H9 (cell line): ENCODE measurements around the gene FGFR3. TPM values are rescaled to one million over a fixed set of nuclear protein-coding genes. Genes with fewer than 3 reads are reported as not detected.

Experiments
- DNase-seq: peaks from one replicate; pipeline ENCODE4 v3.0.0-alpha.2; 2017
- H2AFZ ChIP-seq: one replicate; pipeline ENCODE4 v1.6.1; 2013; ENCODE audit warnings: mild to moderate bottlenecking, low read length, control low read depth, moderate library complexity
- H2AK5ac ChIP-seq: 2 replicates; pipeline ENCODE4 v1.6.1; 2013; ENCODE audit warnings: low read length, control low read depth, mixed read lengths; ENCODE audit not compliant: insufficient read length
- H2BK120ac ChIP-seq: one replicate; pipeline ENCODE4 v1.6.1; 2013; ENCODE audit warnings: low read depth, mild to moderate bottlenecking, low read length, control low read depth, inconsistent platforms; ENCODE audit not compliant: poor library complexity, severe bottlenecking
- H2BK12ac ChIP-seq: 2 replicates; pipeline ENCODE4 v1.6.1; 2013; ENCODE audit warnings: low read length, control low read depth, mixed read lengths, low read depth; ENCODE audit not compliant: insufficient read length
- H2BK15ac ChIP-seq: 2 replicates; pipeline ENCODE4 v1.6.1; 2013; ENCODE audit warnings: low read depth, low read length, control low read depth
- H2BK20ac ChIP-seq: one replicate; pipeline ENCODE4 v1.6.1; 2013; ENCODE audit warnings: low read depth, mild to moderate bottlenecking, low read length, control low read depth, inconsistent platforms; ENCODE audit not compliant: poor library complexity, severe bottlenecking
- H2BK5ac ChIP-seq: 2 replicates; pipeline ENCODE4 v1.6.1; 2013; ENCODE audit warnings: low read length, control low read depth, mixed read lengths; ENCODE audit not compliant: insufficient read length
- H3K14ac ChIP-seq: 2 replicates; pipeline ENCODE4 v1.6.1; 2013; ENCODE audit warnings: low read length, control low read depth; ENCODE audit not compliant: insufficient read depth
- H3K18ac ChIP-seq: 2 replicates; pipeline ENCODE4 v1.6.1; 2013; ENCODE audit warnings: low read depth, mild to moderate bottlenecking, mixed read lengths, low read length, control low read depth; ENCODE audit not compliant: insufficient read length
- H3K23ac ChIP-seq: 2 replicates; pipeline ENCODE4 v1.6.1; 2013; ENCODE audit warnings: low read length, control low read depth, mixed read lengths, low read depth; ENCODE audit not compliant: insufficient read length
- H3K23me2 ChIP-seq: 2 replicates; pipeline ENCODE4 v1.6.1; 2013; ENCODE audit warnings: low read depth, mild to moderate bottlenecking, mixed read lengths, low read length, control low read depth; ENCODE audit not compliant: insufficient read length, poor library complexity, severe bottlenecking
- H3K27ac ChIP-seq: 2 replicates; pipeline ENCODE4 v1.5.1; 2013; ENCODE audit warnings: low read length, control low read depth, mixed read lengths, low read depth; ENCODE audit not compliant: insufficient read length
- H3K27me3 ChIP-seq: 2 replicates; pipeline ENCODE4 v1.6.1; 2013; ENCODE audit warnings: low read length, control low read depth, inconsistent platforms; ENCODE audit not compliant: insufficient read depth
- H3K4ac ChIP-seq: 2 replicates; pipeline ENCODE4 v1.6.1; 2013; ENCODE audit warnings: low read depth, mild to moderate bottlenecking, control low read depth, inconsistent platforms, low read length, moderate library complexity
- H3K4me1 ChIP-seq: 2 replicates; pipeline ENCODE4 v1.6.1; 2013; ENCODE audit warnings: low read length, control low read depth, inconsistent platforms; ENCODE audit not compliant: insufficient read depth
- H3K4me2 ChIP-seq: 2 replicates; pipeline ENCODE4 v1.6.1; 2013; ENCODE audit warnings: low read length, control low read depth, mixed read lengths; ENCODE audit not compliant: insufficient read length, insufficient read depth
- H3K56ac ChIP-seq: 2 replicates; pipeline ENCODE4 v1.6.1; 2013; ENCODE audit warnings: low read depth, mild to moderate bottlenecking, mixed read lengths, low read length, control low read depth; ENCODE audit not compliant: insufficient read length
- H3K79me1 ChIP-seq: 2 replicates; pipeline ENCODE4 v1.6.1; 2013; ENCODE audit warnings: low read depth, mild to moderate bottlenecking, moderate library complexity, low read length, control low read depth, inconsistent platforms; ENCODE audit not compliant: insufficient read depth, poor library complexity, severe bottlenecking
- H3K79me2 ChIP-seq: 2 replicates; pipeline ENCODE4 v1.6.1; 2013; ENCODE audit warnings: low read length, control low read depth, inconsistent platforms; ENCODE audit not compliant: insufficient read depth
- H3K9ac ChIP-seq: 2 replicates; pipeline ENCODE4 v1.6.1; 2013; ENCODE audit warnings: low read length, control low read depth, mixed read lengths; ENCODE audit not compliant: insufficient read length; ENCODE audit errors: extremely low read depth
- H3K9me3 ChIP-seq: one replicate; pipeline ENCODE4 v1.6.1; 2013; ENCODE audit warnings: low read depth, low read length, inconsistent platforms; ENCODE audit not compliant: control insufficient read depth
- H3T11ph ChIP-seq: one replicate; pipeline ENCODE4 v1.6.1; 2013; ENCODE audit warnings: mild to moderate bottlenecking, low read length, control low read depth, inconsistent platforms
- H4K20me1 ChIP-seq: one replicate; pipeline ENCODE4 v1.6.1; 2013; ENCODE audit not compliant: control insufficient read depth, insufficient read length, insufficient read depth
- H4K5ac ChIP-seq: 2 replicates; pipeline ENCODE4 v1.6.1; 2013; ENCODE audit warnings: low read depth, mild to moderate bottlenecking, mixed read lengths, low read length, control low read depth; ENCODE audit not compliant: insufficient read length
- H4K8ac ChIP-seq: replicated peaks from 2 replicates; pipeline ENCODE4 v1.6.1; 2013; ENCODE audit warnings: low read length, control low read depth, mixed read lengths, low read depth; ENCODE audit not compliant: insufficient read length
- H4K91ac ChIP-seq: 2 replicates; pipeline ENCODE4 v1.6.1; 2013; ENCODE audit warnings: low read depth, mild to moderate bottlenecking, moderate library complexity, mixed read lengths, low read length, control low read depth; ENCODE audit not compliant: insufficient read length
- H3K27ac Mint-ChIP-seq, 3 experiments: 2 replicates in 2 of 3; 3 replicates in 1 of 3; pipeline ENCODE4 v1.8.0; 2020 to 2021; ENCODE audit warnings: mixed read lengths in 3 of 3, mild to moderate bottlenecking in 1 of 3, moderate library complexity in 1 of 3
- H3K27me3 Mint-ChIP-seq: 2 replicates; pipeline ENCODE4 v1.8.0; 2021; ENCODE audit warnings: low read depth, mild to moderate bottlenecking, moderate library complexity, mixed read lengths
- H3K36me3 Mint-ChIP-seq, 3 experiments: 2 replicates in 2 of 3; 3 replicates in 1 of 3; pipeline ENCODE4 v1.8.0; 2020 to 2021; ENCODE audit warnings: low read depth in 3 of 3, mixed read lengths in 3 of 3; ENCODE audit not compliant: insufficient read depth in 1 of 3
- H3K4me1 Mint-ChIP-seq, 2 experiments: 2 replicates each; pipeline ENCODE4 v1.8.0; 2020; ENCODE audit warnings: mixed read lengths in 2 of 2
- H3K4me3 Mint-ChIP-seq, 2 experiments: 2 replicates in 1 of 2; 3 replicates in 1 of 2; pipeline ENCODE4 v1.8.0; 2020 to 2021; ENCODE audit warnings: mild to moderate bottlenecking in 2 of 2, mixed read lengths in 2 of 2, moderate library complexity in 1 of 2
- H3K9me3 Mint-ChIP-seq, 2 experiments: 2 replicates in 1 of 2; 3 replicates in 1 of 2; pipeline ENCODE4 v1.8.0; 2020; ENCODE audit warnings: mild to moderate bottlenecking in 2 of 2, mixed read lengths in 2 of 2, moderate library complexity in 1 of 2
- WGBS: extraction: QIAGEN DNeasy Blood & Tissue Kit; methylation state at CpG from one replicate; pipeline ENCODE4 v1.1.7; 2013; ENCODE audit warnings: missing lambda C conversion rate, low lambda C conversion rate, mixed read lengths; ENCODE audit not compliant: insufficient read length; ENCODE audit errors: extremely low coverage; 5-methylcytosine and 5-hydroxymethylcytosine counted together
- total RNA-seq: library from RNA; stranded (reverse); gene quantifications from 2 replicates; pipeline ENCODE4 v1.2.1, GENCODE V29; 2021
- TF ChIP-seq, protein P1 (sequence below): fragments of 200-600 bp; sonication (generic); conservative IDR thresholded peaks from 3 replicates; pipeline ENCODE4 v1.8.0; 2021; ENCODE audit warnings: antibody characterized with exemption, mild to moderate bottlenecking

FGFR3 gene
- total RNA-seq, 1 experiment from 2014 or later, result 75.7 TPM

DNA sequence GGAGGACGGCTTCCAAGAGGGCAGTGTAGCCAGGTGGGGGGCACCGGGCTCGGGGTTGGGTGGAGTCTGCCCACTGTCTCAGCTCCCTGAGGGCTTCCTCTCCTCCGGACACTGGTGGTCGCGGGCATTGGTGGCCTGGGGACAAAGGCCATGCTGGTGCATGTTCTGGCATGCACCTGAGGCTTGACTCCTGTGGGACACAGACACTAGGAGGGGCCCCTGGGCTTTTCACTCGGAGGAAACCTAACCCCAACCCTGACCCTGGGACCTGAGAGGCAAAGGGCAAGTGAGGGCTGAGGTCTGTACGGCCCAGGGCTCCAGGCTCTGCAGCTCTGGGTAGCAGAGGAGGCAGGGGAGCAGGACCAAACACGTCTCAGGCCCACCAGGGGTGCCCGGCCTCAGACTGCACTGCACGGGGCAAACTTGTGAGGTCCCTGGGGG lies 22.3 kb upstream of the FGFR3 start:
- Histone ChIP-seq H3K56ac (no peak overlapping the region), H3K9me3 (no peaks in the 10 kb centered on the region), H2AFZ (no peak overlapping the region), H3K27me3 (no peaks in the 10 kb centered on the region), H3K18ac (peak overlapping the region; percentile 36), H3K9ac (no peak overlapping the region), H3K4me1 (no peaks in the 10 kb centered on the region; the same call in 1 of the 2 replicates), H4K91ac (no peak overlapping the region), H3K23ac (no peak overlapping the region), H3K23me2 (peaks cover 3% of the 10 kb centered on the region), H3K27ac (no peak overlapping the region), H2BK120ac (no peak overlapping the region), H4K20me1 (no peaks in the 10 kb centered on the region), H2BK20ac (no peak overlapping the region), H3K79me1 (no peaks in the 10 kb centered on the region), H2BK5ac (no peak overlapping the region), H3T11ph (no peak overlapping the region), H3K14ac (no peak overlapping the region; the same call in 1 of the 2 replicates), H3K4ac (no peak overlapping the region), H4K5ac (no peak overlapping the region), H2BK15ac (no peak overlapping the region), H3K79me2 (no peaks in the 10 kb centered on the region), H3K4me2 (no peak overlapping the region), H4K8ac (no peak overlapping the region), H2AK5ac (no peak overlapping the region), H2BK12ac (no peak overlapping the region)
- TF ChIP-seq, protein P1, sequence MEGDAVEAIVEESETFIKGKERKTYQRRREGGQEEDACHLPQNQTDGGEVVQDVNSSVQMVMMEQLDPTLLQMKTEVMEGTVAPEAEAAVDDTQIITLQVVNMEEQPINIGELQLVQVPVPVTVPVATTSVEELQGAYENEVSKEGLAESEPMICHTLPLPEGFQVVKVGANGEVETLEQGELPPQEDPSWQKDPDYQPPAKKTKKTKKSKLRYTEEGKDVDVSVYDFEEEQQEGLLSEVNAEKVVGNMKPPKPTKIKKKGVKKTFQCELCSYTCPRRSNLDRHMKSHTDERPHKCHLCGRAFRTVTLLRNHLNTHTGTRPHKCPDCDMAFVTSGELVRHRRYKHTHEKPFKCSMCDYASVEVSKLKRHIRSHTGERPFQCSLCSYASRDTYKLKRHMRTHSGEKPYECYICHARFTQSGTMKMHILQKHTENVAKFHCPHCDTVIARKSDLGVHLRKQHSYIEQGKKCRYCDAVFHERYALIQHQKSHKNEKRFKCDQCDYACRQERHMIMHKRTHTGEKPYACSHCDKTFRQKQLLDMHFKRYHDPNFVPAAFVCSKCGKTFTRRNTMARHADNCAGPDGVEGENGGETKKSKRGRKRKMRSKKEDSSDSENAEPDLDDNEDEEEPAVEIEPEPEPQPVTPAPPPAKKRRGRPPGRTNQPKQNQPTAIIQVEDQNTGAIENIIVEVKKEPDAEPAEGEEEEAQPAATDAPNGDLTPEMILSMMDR, result no peak
- no peak for DNase-seq
- peaks cover 7% of the 10 kb centered on the region for H3K27me3 Mint-ChIP-seq
- H3K9me3 Mint-ChIP-seq, result no peaks in the 10 kb centered on the region
- H3K27ac Mint-ChIP-seq, result no peak overlapping the region
- no CpG with 5 or more reads among the region's 11 CpGs for WGBS
- H3K4me1 Mint-ChIP-seq, result peaks cover 9 to 24% of the 10 kb centered on the region in 2 experiments
- H3K36me3 Mint-ChIP-seq, result no peaks in the 10 kb centered on the region
- no peak overlapping the region for H3K4me3 Mint-ChIP-seq
